Cardiac muscle cell (in vitro differentiated cells and primary cell): ENCODE results near the gene NTF3. TPM values are rescaled to one million over a fixed set of nuclear protein-coding genes. Genes with fewer than 3 reads are reported as not detected.
A peak's percentile ranks its signal among the peaks of the same experiment; 100 is the strongest.

Experiments used
- DNase-seq, 2 donors: peaks; one replicate each; pipeline versions ENCODE4 v3.0.0 to v3.0.0-alpha.2; 2010 to 2017; ENCODE audit warnings: low read depth in 1 of 2, low spot score in 1 of 2
- H3K27ac ChIP-seq: fragments of 200-600 bp; sonication (generic); 2 replicates; pipeline ENCODE4 v1.5.1; 2016
- H3K27me3 ChIP-seq: fragments of 200-600 bp; sonication (generic); 2 replicates; pipeline ENCODE4 v1.6.0; 2016; ENCODE audit warnings: control low read depth
- H3K36me3 ChIP-seq: fragments of 200-600 bp; sonication (generic); 2 replicates; pipeline ENCODE4 v1.5.1; 2016; ENCODE audit warnings: control low read depth
- H3K4me1 ChIP-seq: fragments of 200-600 bp; sonication (generic); 2 replicates; pipeline ENCODE4 v1.8.1; 2017; ENCODE audit warnings: low read depth, mild to moderate bottlenecking, mixed run types
- H3K4me3 ChIP-seq: fragments of 200-600 bp; sonication (generic); 2 replicates; pipeline ENCODE4 v1.5.1; 2016; ENCODE audit warnings: mild to moderate bottlenecking
- H3K9me3 ChIP-seq: fragments of 200-600 bp; sonication (generic); 2 replicates; pipeline ENCODE4 v1.5.1; 2017; ENCODE audit warnings: low read depth, mild to moderate bottlenecking, control low read depth
- CTCF ChIP-seq: IDR thresholded peaks from 2 replicates; pipeline ENCODE4 v1.5.1; 2012; ENCODE audit warnings: low read depth, mild to moderate bottlenecking, low read length
- polyA plus RNA-seq: library from polyadenylated mRNA; unstranded; fragments of >200 nt; fragmentation: Nextera tagmentation; extraction: Ambion mirVana; gene quantifications from 2 replicates; pipeline ENCODE4 v1.2.1, GENCODE V29; 2016
- total RNA-seq: library from RNA; depleted of rRNA; stranded (reverse); fragments of >200 nt; gene quantifications from 2 replicates; pipeline ENCODE4 v1.2.3, GENCODE V29; 2016

NTF3 gene
- 2.6 and 4.7 TPM in 2 replicates for total RNA-seq
- 3.9 and 8.7 TPM in 2 replicates for polyA plus RNA-seq

- Histone ChIP-seq H3K36me3 (no peaks in the 10 kb centered on the region), H3K27ac (no peak within 1 kb of the TSS), H3K4me3 (peak within 1 kb of the TSS; percentile 58), H3K9me3 (no peaks in the 10 kb centered on the region), H3K27me3 (peaks cover 57% of the 10 kb centered on the region), H3K4me1 (peaks cover 31% of the 10 kb centered on the region)
- DNase-seq, result peak; percentile 37 to 72
- no peak for TF ChIP-seq CTCF
Observed at GRCh38 chr12:5432011-5432400, at the start of gene NTF3. Gene NTF3, plus strand, starts transcription at chr12:5432108. Its CDS starts 217 bp downstream, at chr12:5432325.

GRCh38 chr12:5384015-5384414 is 47.9 kb upstream of the NTF3 start:
- Histone ChIP-seq H3K27me3 (no peaks in the 10 kb centered on the region), H3K4me1 (no peaks in the 10 kb centered on the region), H3K4me3 (no peak overlapping the region), H3K9me3 (no peaks in the 10 kb centered on the region), H3K27ac (no peak overlapping the region), H3K36me3 (no peaks in the 10 kb centered on the region)
- DNase-seq, result no peak
- TF ChIP-seq CTCF, result no peak

- H3K4me3 ChIP-seq, result no peak overlapping the region
- TF ChIP-seq CTCF, result no peak
- no peaks in the 10 kb centered on the region for H3K36me3 ChIP-seq
- no peaks in the 10 kb centered on the region for H3K27me3 ChIP-seq
- no peaks in the 10 kb centered on the region for H3K4me1 ChIP-seq
- H3K27ac ChIP-seq, result no peak overlapping the region
- no peaks in the 10 kb centered on the region for H3K9me3 ChIP-seq
- no peak for DNase-seq
Observed at GRCh38 chr12:5388581-5389535, 43.0 kb upstream of the NTF3 start.

- no peaks in the 10 kb centered on the region for H3K27me3 ChIP-seq
- TF ChIP-seq CTCF, result no peak
- H3K9me3 ChIP-seq, result no peaks in the 10 kb centered on the region
- no peak overlapping the region for H3K4me3 ChIP-seq
- no peak overlapping the region for H3K27ac ChIP-seq
- no peaks in the 10 kb centered on the region for H3K4me1 ChIP-seq
- no peaks in the 10 kb centered on the region for H3K36me3 ChIP-seq
- no peak for DNase-seq
Observed at GRCh38 chr12:5390174-5390799, 41.6 kb upstream of the NTF3 start.

- peak in 1 of 2 donors; percentile 18 for DNase-seq
- TF ChIP-seq CTCF, result no peak
- no peaks in the 10 kb centered on the region for H3K9me3 ChIP-seq
- H3K4me3 ChIP-seq, result no peak overlapping the region
- no peaks in the 10 kb centered on the region for H3K36me3 ChIP-seq
- no peaks in the 10 kb centered on the region for H3K4me1 ChIP-seq
- H3K27me3 ChIP-seq, result no peaks in the 10 kb centered on the region
- H3K27ac ChIP-seq, result no peak overlapping the region
Observed at GRCh38 chr12:5391653-5392052, 40.3 kb upstream of the NTF3 start.
